Measurements from ENCODE around the gene DKK3.

Gene DKK3

DNA sequence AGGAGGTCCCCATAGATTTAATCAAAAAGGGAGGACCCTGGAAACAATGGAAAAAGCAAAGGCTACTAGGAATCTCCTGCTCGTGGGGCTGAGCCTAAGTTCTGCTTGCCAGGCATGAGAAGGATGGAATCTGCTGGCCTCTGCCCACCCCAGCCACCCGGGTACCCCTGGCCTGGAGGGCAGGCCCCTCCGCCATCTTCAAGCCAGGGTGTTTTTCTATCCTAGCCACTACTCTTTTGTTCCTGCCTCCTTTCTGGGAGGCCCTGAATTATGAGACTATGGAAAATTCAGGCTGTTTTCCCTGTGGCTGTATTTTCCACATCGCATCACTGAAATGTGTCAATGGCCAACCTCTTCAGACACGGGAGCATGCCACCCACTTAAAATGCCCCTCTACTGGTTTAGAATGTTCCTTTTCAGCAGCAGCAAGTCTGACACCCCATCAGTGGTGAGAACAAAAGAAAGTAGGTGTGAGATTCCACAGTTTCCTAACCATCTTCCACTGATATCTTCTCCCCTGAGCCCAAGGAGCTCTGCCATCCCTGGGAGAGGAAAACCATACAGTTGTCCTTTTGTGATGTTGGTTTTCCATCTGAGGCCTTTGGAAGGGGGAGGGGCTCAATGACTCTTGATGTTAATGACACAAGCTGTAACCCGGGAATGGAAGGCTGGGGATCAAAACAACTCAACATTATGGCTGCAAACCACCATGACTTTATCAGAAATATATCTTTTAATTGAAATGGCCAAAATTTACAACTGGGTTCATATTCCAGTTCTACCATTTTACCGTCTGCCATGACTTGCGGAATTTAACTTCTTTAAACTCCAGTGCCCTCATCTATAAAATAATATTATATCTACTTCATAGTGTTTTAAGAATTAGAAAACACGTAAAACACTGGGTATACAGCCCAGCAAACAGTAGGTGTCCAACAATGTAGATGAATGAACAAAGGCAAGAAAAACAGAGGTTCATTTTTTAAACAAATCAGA, 22.2 kb downstream of the DKK3 start:
- DNase-seq (ENCODE audit: low read depth, low spot score), result no peak
- no peak overlapping the region for H3K4me3 ChIP-seq (ENCODE audit: low read depth, low read length)
- ChIA-PET POLR2A (interaction anchor here (1.0 to 1.1 kb wide), 3 partner anchors 9 to 61 kb away, joined by 3 to 7 read pairs (median 4); no protein-coding TSS in a partner anchor), CTCF (interaction anchor here (1.1 to 2.9 kb wide), 5 partner anchors 9 to 145 kb away, joined by 3 to 18 read pairs (median 5); partner anchors contain the start of gene USP47)
- no peak for TF ChIP-seq CTCF (IDR thresholded peaks at IDR 0.05; ENCODE audit: insufficient read depth, low read length, missing control alignments)

DNA sequence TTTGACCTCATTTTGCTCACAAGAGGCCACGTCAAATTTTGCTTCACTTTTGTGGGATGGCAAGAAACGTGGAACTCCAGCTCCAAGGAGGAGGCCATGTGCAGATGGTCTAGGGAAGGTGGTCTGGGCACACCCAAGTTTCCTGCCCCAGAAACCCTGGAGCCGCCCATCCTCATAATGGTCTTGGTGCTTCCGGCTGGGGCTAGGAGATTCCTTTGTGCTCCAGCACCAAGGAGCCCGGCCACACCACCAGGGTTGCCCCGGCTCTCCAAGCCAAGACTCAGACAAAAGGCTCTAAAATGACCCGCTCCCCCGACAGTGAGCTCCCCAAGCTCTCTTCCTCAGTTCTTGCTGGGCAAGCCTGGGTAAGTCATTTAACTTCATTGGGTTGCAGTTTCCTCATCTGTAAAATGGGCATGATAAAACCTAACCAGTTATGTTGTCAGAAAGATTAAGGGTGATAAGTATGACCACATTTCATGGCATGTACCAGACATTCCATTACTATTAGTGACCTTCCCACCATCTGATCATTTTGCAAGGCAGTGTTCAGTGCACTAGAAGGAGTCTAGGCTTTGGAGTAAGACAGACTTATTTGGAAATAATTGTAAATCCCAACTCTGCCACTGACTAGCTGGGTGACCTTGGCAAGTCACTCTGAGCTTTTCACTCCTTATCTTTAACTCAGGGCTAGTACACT, 23.3 kb downstream of the DKK3 start:
- no peak for TF ChIP-seq CTCF (IDR thresholded peaks at IDR 0.05; ENCODE audit: insufficient read depth, low read length, missing control alignments)
- no peak overlapping the region for H3K4me3 ChIP-seq (ENCODE audit: low read depth, low read length)
- ChIA-PET POLR2A (interaction anchor here (1.0 to 1.1 kb wide), 3 partner anchors 8 to 62 kb away, joined by 3 to 7 read pairs (median 4); no protein-coding TSS in a partner anchor), CTCF (interaction anchor here (1.4 to 2.9 kb wide), 3 partner anchors 12 to 144 kb away, joined by 3 to 15 read pairs (median 5); partner anchors contain the start of gene USP47)
- DNase-seq (ENCODE audit: low read depth, low spot score), result peak; percentile 66

- H3K4me3 ChIP-seq (ENCODE audit: low read depth, low read length), result no peak overlapping the region
- no peak for TF ChIP-seq CTCF (IDR thresholded peaks at IDR 0.05; ENCODE audit: insufficient read depth, low read length, missing control alignments)
- DNase-seq (ENCODE audit: low read depth, low spot score), result no peak
- POLR2A ChIA-PET, result no interaction called here
- CTCF ChIA-PET, result interaction anchor here (1.4 to 2.9 kb wide), 2 partner anchors 12 to 17 kb away, joined by 5 to 15 read pairs; no protein-coding TSS in a partner anchor
Observed at GRCh38 chr11:11984563-11984962, 23.9 kb downstream of the DKK3 start.

- no peak overlapping the region for H3K4me3 ChIP-seq (ENCODE audit: low read depth, low read length)
- POLR2A ChIA-PET, result interaction anchor here (0.9 to 1.2 kb wide), 2 partner anchors 11 to 61 kb away, joined by 3 read pairs; no protein-coding TSS in a partner anchor
- CTCF ChIA-PET, result interaction anchor here (0.9 to 2.1 kb wide), 5 partner anchors 17 to 298 kb away, joined by 3 to 4 read pairs (median 3); no protein-coding TSS in a partner anchor
- no peak for TF ChIP-seq CTCF (IDR thresholded peaks at IDR 0.05; ENCODE audit: insufficient read depth, low read length, missing control alignments)
- no peak for DNase-seq (ENCODE audit: low read depth, low spot score)
Observed at GRCh38 chr11:11983427-11983826, 25.0 kb downstream of the DKK3 start.

GRCh38 chr11:11982975-11983374, 25.5 kb downstream of the DKK3 start:
- no peak for TF ChIP-seq CTCF (IDR thresholded peaks at IDR 0.05; ENCODE audit: insufficient read depth, low read length, missing control alignments)
- POLR2A ChIA-PET, result interaction anchor here (0.9 to 1.2 kb wide), 2 partner anchors 11 to 61 kb away, joined by 3 read pairs; no protein-coding TSS in a partner anchor
- DNase-seq (ENCODE audit: low read depth, low spot score), result no peak
- CTCF ChIA-PET, result interaction anchor here (0.9 to 2.1 kb wide), 4 partner anchors 62 to 299 kb away, joined by 3 to 4 read pairs (median 3); no protein-coding TSS in a partner anchor
- no peak overlapping the region for H3K4me3 ChIP-seq (ENCODE audit: low read depth, low read length)

Measured in AG04449 (cell line).